HG03045 (cell line): ENCODE results near the gene HELB.
"Not testable (repeated sequence)": the region's sequence is repeated elsewhere in the genome, so short reads cannot be mapped to it uniquely, and the experiment has no call there.

Experiments
- ATAC-seq: cut with Tn5 transposase; IDR thresholded peaks from one replicate; pipeline ENCODE4 v1.9.1; 2021; ENCODE audit warnings: mild to moderate bottlenecking, moderate library complexity; ENCODE audit not compliant: unreplicated experiment

The HELB gene

DNA sequence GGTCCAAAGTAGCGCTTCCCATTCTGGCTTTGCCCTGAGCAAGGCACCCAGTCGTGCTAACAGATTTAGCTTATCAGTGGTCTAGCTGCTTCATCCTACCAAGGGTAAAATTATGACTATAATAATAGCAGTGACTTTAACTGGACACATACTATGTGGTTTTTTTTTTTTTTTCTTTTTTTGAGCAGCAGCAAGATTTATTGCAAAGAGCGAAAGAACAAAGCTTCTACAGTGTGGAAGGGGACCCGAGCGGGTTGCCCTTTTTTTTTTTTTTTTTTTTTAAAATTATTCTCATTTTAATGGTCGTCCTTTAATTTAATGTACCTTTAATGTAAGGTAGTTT is 505 bp downstream of the HELB start:
- ATAC-seq, result no peak

DNA sequence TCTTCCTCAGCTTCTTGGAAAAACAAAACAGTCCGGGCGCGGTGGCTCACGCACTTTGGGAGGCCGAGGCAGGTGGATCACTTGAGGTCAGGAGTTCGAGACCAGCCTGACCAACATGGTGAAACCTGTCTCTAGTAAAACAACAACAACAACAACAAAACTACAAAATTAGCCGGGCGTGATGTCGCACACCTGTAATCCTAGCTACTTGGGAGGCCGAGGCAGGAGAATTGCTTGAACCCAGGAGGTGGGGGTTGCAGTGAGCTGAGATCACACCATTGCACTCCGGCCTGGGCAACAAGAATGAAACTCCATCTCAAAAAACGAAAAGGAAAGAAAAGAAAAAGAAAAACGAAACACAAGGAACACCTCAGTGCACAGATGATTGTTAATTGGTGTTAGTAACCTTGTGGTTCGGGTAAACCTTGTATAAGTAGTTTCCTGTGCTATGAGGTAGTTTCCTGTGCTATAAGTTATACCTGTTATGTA is 1.1 kb downstream of the HELB start:
- ATAC-seq, result not testable (repeated sequence)

DNA sequence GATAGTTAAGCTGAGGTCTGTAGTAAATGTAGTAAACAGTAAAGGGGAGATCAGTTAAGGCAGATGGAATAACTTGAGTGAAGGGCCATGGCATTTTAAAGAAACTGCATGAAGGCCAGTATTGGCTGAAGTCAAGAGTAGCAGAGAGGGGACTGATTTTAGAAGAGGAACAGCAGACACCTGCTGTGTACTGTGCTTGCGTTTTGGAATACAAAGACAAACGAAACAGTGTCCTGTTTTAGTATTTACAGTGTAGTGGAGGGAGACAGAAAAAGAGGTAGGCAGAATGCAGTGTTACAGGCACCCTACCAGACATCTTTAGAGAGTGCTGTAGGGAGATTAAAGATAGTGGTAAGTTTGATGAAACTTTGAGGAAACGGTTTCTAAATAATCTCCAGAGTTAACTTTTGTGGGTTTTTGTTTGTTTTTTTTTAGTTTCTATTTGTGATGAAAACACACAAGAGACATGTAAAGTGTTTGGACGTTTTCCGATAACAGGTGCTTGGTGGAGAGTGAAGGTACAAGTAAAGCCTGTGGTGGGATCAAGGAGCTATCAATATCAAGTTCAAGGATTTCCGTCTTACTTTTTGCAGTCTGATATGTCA is 2.1 kb downstream of the HELB start:
- ATAC-seq, result no peak

DNA sequence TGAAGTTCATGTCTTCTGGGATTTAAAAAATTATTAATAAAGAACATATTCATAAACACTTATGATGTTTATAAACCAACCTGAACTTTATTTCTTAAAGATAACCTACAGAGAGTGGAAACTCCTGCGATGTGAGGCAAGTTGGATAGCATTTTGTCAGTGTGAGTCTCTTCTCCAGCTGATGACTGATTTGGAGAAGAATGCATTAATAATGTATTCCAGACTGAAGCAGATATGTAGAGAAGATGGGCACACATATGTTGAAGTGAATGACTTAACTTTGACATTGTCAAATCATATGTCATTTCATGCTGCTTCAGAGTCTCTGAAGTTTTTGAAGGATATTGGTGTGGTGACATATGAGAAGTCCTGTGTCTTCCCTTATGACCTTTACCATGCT is 7.3 kb downstream of the HELB start:
- ATAC-seq, result no peak

DNA sequence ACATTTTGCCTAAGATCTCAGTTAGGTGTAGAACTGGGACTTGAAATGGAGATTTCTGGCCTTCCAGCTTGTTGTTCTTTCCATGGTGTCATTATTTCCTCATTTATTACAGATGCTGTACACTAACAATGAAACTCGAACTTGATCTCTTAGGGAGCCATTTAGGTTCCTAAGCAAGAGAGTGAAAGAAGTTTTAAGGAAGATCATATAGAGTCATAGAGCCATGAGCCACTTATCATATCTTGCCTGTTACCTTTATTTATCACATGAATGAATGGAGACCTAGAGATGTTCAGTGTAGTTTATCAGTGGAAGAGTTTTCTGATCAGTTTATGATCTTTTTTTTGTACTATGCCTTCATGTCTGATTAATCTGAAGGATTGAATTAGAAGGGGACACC is 9.9 kb downstream of the HELB start:
- ATAC-seq, result no peak

DNA sequence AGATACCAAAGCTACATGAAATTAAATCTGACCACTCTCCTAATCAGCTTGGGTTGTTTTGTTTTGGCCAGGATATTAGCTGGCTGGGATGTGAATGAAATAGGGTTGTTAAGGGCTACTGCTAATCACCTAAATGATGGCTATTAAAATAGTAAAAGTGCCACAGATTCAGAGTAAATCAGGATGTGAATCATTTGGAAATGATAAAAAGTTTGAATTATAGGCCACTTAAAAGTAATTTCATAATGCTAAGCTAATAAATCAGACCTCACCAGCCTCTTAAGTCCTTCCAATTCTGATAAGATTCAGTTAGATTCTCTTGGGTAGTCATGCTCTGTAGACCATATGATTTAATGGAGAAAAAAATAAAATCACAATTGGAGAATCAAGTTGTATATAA is 12.0 kb downstream of the HELB start:
- ATAC-seq, result no peak

DNA sequence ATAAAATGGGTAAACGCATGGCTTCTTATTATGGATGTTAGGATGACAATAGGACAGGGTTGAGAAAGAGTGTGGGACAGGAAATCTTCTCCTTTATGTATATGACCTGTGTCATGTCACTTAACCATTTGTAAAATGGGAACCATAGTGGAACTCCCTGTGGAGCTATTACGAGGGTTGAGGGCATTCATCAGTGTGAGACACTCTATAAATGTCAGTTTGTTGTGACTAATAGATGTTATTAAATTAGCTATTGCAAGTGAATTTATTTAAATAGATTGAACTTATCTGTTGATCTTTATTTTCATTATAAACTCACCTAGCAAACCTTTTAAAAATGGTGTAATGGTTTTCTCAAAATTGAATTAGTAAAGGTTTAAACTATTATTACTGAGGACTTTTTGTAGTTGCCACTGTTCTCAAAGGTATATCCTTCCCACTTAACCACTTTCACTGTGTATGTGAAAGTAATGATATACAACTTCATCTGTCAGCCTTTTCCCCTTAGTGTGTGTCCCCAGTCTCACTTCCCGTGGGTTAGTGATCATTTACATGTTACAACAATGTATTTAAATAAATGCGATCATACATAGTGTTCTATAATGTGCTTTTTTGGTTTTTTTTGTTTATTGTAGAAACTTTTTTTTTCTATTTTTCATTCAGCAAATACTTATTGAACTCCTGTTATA is 17.1 kb downstream of the HELB start:
- ATAC-seq, result no peak

DNA sequence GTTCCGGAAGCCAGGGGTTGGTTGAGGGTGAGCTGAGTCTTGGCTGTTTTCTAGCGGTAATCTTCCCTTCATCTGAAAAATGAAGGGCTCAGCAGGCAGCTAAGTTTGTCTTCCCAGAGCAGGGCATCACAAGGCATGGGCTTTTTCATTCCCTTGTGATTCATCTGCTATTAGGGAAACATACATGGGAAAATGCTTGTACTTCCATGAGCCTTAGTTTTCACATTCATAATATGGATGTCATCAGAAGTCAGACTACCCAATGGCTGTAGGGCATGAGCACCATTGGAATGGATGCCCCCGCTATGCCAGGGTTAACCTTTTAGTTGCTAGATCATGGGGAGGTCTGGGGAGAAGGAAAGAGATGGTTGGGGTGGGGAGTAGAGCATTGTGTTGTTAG is 18.7 kb downstream of the HELB start:
- no peak for ATAC-seq

DNA sequence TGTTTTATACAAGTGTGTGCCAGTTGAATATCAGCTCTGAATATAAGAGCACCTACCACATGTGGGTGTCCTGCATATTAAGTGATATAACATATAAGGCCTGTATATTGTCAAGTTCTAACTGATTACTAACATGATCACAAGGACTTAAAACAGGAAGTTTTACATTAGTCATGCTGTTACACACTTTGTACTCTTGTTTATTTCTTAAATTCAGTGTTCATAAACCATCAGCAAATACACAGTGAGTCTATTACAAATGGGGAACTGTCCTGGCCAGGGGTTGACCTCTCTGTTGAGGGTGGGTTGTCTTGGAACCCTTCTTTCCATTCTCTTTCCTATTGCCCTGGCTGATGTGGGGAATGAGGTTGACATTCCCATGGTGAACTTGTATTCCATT is 19.1 kb downstream of the HELB start:
- ATAC-seq, result no peak

DNA sequence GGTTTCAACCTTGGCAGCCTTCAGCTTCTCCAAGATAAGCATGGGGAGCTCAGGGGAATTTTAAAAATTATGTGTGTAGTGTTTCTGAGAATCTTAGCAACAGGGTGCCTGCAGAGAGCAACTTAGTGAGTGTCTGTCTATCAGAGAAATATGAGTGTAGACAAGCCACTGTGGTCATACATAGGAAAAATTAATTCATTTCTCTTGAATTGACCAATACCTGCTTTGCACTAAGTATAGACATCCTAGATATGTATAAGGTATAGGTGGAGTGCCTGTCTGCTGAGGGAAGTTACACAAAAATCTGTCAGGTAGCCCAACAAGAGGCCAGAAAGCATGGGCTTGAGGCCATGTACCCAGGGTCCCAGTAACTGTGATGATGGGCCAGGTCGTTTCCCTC is 20.7 kb downstream of the HELB start:
- no peak for ATAC-seq

DNA sequence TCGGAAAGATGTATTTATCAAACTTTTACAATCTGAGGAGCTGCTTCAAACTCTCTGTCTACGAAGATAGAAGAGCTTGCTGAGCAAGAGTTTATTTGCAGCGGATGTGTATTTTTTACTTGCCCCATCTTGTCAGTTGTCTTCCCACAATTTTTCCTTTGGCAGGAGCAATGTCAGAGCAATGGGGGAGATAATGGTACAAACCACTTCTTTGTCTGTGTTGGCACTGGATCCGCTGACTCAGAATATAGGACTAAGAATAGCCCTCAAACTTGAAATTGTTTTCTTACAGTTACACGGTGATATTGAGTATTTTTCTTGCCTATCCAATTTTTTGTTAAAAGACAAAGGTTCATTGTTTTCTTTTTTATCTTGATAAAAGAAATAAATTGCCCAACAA is 27.6 kb downstream of the HELB start:
- ATAC-seq, result no peak

DNA sequence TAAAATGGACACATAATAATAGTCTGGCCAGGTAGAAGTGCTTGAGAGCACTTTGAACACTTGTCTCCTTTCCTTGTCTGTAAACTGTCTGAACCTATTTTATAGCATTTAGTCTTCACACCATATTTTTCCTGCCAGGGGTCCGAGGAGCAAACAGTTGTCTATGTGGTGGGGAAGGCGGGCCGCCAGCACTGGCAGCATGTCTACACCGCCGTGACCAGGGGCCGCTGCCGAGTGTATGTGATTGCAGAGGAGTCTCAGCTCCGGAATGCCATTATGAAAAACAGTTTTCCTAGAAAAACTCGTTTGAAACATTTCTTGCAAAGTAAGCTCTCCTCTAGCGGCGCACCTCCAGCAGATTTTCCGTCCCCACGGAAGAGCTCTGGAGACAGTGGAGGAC is 28.7 kb downstream of the HELB start:
- no peak for ATAC-seq

DNA sequence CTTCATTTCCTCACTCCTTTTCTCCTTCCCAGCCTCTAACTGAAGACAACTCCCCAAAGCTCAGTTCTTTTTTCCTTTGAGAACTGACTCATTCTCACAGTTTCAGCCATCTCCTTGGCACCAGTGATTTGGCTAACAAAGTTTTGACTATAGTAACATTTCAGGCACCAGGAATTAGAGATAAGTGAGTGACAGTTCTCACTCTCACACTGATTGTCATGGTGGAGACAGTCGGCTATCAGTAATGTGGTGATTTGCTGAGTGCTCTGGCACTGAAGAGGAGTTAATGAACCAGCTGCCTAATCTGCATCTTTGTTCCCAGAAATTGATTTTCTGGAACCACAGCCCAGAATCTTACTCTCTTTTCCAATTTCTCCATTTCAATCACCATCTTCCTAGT is 29.5 kb downstream of the HELB start:
- no peak for ATAC-seq

DNA sequence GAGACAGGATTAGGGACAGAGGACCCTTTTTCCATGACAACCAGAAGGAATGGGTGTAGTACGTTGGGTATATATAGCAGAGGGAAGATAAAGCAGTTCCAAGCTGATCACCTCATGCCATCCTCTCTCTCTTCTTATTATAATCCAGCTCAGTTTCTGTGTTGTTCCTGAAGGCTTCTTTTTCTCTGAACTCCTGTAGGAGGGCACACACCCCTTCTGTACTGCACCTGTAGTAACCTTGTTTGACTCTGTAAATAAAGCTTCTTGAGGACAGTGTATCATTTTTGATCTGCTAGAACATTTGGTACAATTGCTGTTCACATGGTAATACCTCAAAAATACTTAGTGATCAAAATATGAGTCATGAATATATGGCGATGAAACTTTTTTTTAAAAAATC is 33.5 kb downstream of the HELB start:
- no peak for ATAC-seq

DNA sequence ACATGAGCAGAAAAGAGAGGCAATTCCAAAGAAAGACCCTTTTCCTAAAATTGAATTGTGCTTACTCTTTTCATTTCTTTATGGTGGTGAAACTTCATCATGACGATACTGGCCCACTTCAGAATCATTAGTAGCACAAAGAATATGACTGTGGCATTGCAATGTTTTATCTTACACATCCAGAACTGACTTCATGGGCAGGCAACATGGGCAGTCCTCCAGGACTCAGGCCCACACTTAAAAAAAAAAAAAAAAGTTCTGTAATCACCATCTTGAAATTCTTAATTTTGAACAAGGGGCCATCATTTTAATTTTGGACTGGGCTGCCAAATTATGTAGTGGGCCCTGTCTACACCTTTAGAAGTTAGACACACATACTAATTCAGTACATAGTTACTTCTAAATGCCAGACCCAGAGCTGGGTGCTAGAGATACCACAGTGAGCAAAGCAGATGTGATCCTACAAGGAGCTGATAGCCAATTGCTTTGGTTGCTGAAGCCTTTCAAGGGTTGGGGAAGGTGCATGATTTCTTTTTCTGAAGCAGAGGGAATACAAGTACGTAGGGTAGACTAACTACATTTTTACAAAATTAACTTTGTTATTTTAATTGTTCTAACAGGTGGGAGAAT is 35.2 kb downstream of the HELB start:
- ATAC-seq, result no peak

DNA sequence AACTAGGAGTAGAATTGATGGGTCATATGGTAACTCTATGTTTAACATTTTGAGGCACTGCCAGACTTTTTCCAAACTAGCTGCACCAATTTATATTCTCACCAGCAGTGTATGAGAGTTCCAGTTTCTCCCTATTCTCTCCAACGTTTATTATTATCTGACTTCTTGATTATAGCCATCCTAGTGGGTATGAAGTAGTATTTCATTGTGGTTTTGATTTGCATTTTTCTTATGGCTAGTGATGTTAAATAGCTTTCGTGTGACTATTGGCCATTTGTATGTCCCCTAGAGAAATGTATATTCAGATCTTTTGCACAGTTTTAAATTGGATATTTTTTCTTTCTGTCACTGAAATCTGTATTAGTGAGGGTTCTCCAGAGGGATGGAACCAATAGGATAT is 37.8 kb downstream of the HELB start:
- ATAC-seq, result no peak

DNA sequence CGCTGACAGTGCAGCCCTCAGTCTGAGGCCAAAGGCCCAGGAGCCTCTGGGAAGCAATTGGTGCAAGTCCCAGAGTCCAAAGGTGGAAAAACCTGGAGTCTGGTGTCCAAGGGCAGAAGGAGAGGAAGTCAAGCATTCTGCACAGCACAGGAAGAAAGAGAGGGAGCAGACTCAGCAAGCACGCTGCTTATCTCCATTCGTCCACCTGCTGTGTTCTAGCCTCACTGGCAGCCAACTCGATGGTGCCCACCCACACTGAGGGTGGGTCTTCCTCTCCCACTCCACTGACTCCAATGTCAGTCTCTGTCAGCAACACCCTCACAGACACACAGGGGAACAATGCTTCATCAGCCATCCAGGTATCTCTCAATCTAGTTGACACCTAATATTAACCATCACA is 38.8 kb downstream of the HELB start:
- no peak for ATAC-seq

DNA sequence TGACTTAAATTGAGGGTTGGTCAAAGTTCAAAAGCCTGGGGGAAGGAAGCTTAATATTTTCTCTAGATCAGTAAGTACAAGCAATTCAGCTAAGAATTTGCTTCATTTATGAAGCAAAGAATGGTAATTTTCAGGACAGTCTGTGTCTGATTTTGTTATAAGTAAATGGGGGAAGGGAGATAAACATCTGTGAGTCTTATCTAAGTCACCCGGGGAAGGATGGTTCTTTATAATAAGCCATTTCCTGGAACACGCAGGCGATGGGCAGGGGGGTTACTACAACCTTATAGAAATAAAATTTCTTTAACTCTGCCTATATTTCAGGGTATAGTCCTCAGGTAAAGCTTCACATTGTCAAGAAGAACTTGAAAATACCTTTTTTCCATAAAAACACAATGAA is 42.9 kb downstream of the HELB start:
- ATAC-seq, result no peak

DNA sequence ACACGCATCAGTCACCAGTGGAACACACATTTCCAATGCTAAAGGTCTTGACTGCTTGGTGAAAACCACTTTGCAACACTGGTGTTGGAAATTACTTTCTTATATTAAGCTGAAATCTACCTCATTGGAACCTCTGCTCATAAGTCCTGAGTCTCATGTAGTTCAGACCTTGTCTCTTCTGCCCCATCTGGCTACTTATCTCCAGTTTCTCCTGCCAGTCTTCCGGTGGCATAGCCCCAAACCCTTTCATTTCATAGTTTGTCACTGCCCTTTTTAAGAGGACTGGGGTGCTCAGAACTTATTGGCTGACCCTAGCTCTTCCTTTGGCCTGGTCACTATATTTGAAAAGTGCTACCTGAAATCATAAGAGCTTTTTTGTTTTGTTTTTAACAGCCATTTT is 43.7 kb downstream of the HELB start:
- ATAC-seq, result no peak

DNA sequence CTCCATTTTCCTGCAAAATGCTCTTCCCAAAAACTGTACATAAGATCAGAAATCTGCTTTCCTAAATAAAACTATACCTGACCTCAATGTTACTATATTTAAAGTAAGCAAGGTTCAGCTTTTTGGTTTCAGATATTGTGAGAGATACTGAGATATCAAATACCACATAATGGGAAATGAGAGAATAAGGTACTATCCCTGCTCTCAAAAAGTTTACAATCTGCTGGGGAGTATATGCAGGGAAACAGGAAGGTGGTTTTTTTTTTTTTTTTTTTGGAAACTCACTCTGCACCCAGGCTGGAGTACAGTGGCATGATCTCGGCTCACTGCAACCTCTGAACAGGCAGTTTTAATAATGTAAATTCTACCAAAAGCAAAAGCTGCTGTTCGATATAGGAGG is 49.0 kb downstream of the HELB start:
- no peak for ATAC-seq

DNA sequence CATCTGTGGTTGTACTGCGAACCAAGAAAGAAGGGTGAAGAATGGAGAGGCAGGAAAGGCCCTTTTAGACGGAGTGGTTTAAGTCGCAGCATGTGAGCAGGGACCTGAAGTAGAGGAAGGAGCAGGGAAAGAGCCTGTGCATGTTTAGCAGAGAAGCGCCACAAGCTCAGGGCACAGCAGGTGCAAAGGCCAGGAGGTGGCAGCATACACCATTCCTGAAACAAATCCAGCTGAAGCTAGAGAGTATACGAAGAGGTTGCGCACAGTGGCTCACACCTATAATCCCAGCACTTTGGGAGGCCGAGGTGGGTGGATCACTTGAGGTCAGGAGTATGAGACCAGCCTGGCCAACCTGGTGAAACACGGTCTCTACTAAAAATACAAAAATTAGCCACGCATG is 49.9 kb downstream of the HELB start:
- no peak for ATAC-seq

DNA sequence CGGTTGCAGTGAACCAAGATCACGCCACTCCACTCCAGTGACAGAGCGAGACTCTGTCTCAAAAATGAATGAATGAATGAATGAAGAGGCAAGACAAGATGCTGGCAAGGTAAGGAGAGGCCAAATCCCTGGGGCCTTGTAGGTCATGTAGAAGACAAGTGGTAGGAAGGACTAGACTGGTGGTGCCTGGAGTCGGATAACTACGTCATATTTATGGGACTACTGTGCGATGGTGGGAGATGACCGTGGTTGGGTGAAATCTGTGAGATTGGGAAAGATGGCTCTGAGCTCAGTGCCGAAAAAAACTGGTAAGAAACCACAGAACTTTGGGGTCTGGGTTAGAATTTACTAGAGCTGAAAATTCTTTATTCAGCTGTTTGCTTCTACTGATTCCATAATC is 50.6 kb downstream of the HELB start:
- ATAC-seq, result no peak

DNA sequence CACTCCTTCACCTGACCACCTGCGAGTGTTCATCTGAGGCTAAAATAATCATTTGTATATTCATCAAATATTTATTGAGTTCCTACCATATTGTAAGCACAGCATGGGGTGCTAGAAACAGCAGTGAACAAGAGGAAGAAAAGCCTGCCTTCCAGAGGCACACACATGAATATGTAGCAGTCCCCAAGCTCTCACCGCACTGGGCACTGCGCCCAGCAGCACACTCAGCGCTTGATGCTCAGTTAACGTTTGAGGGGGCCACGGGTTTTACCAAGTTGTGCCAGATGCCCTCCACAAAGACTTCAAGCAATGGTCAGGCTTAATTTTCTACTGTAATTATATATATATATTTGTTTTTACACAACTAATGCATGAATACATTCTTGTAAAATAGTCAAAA is 52.0 kb downstream of the HELB start:
- ATAC-seq, result no peak
